ENCODE measurements around the gene SIAH2.

Gene SIAH2

DNA sequence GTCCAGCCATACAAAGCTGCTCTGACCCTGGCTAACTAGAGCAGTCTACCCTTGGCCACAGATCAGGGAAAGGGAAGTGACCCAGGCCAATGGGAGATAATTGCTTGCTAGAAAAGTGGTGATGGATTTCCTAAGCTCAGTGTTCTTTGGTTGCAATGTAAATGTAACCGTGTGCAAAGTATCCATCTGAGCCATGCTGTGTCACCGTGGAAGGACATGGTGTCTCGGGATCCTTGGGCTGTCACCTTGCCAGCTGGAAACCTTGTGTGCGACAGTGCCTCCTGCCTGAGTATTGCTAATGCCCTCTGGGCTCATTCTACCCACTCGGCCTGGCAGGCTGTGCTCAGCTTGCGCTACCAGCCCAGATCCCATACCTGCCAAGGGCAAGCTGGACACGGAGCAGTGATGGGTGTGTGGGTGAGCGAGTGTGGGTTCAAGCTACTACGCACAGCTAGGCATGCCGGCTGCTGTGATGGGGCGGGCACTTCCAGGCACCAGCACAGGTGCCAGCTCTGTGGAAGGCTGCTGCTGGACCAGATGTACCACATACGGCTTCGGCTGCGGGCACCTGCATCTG lies 10.7 kb upstream of the SIAH2 start:
- no peak for DNase-seq

DNA sequence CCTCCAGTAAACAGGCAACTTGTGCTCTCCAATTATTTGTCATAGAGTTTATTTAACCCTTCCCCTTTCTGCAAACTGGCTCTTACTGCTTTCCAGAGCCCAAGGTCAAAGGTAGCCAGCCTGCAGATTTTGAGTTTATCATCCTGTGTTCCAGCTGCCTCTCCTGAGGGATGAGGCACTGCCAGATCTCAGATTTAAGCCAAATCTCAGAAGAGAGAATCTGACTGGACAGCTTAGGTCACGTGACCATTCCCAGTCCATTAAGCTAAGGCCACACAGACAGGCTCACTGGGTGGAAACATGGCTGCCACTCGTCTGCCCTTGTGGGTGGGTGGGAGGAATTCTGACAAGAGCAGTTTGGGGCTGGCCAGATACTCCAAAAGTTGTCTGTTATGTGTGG lies 8.6 kb upstream of the SIAH2 start:
- DNase-seq: no peak

DNA sequence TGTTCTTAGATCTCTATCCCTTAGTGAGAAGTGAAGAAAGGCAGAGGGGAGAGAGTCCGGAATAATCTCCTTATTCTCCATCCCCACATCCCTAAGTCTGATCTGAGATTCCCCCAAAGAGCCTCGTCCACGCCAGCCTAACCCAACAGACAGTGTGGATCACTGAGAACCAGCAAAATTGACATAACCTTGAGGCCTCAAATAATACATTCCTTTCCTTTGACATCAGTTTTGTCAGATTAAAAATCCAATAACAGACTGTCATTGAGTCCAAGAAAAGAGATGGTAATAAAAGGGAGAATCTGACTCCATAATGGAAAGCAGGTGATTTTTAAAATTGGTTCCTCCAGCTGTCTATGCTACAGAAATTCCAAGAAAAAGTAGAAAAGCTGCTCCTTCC lies 7.7 kb upstream of the SIAH2 start:
- DNase-seq: no peak

DNA sequence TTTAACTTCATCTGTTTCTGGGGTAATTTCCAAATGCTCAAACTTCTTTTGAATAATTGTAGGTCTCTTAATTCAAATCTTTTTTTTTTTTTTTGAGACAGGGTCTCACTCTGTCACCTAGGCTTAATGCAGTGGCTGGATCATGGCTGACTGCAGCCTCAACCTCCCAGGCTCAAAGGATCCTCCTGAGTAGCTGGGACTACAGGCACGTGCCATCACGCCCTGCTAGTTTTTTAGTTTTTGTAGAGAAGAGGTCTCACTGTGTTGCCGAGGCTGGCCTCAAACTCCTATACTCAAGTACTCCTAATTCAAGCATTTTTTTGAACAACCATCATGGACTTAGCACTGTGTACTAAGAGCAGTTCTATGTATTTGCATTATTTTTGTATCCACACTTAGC lies 3.8 kb upstream of the SIAH2 start:
- no peak for DNase-seq

DNA sequence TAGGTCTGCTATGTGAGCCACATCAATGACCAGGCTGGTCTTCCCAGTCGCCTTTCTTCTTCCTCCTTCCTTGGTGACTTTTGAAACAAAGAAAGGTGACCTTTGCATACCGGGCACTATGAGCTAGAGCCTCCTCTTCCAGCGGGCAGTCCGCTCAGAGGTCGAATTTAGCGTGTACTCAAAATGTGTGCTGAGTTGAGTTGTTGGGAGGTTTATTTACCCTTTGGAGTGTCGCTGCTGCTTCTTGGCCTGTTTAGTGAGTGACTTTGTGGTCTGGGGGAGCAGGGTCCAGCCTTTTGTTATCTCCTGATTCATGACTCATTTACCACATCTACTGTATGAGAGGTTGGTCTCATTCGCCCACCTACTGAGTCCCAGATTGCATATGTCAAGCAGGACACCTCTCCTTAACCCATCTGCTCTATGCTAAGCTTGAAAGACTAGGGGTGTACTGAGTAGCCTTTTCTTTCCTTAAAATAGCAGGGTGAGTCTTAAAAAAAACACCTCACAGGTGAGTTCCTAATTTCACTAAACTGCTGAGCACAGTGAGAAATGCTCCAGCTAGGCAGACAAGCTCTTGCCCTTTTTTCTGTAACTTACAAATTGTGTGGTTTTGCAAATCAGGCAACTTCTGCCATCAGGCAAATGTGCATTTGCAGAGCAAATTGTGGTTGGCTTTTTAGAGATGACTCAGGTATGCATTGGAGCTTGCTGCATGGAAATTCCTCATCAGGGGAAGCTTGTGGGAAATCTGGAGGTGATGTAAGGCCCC lies 3.2 kb upstream of the SIAH2 start:
- DNase-seq: no peak

DNA sequence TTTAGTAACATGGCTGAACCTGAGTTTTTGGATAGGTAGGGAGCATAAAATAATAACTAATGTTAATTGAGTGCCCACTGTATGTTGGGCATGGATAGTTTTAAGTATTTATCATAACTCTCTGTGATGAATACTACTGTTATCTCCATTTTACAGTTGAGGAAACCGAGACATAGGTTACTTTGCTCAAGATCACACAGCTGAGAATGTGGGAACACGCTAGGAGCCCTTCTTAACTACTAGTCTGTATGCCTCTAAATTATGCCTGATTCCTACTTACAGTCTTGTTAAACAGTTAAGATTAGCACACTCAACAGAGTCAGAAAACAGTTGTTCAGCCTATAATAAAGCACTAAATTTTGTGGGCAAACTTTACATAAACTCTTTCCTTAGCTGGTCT lies 2.0 kb upstream of the SIAH2 start:
- no peak for DNase-seq

DNA sequence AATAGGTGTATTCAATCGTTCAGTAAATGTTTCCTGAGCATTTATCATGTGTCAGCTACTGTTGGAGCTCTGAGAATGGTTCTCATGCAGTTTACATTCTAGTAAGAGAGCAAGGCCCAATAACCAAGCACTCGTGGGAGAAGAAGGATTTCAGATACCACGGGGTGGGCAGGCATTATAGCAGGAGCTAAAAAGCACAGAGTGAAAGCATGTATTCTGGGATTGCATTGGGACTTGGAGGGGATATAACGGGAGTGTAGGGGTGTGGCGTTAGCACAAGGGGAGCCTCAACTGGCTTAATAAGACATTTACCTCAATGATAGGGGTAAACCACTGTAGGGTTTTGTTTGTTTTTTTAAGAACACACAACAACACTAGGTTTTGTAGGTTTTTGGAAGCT lies 1.6 kb upstream of the SIAH2 start:
- DNase-seq: no peak

DNA sequence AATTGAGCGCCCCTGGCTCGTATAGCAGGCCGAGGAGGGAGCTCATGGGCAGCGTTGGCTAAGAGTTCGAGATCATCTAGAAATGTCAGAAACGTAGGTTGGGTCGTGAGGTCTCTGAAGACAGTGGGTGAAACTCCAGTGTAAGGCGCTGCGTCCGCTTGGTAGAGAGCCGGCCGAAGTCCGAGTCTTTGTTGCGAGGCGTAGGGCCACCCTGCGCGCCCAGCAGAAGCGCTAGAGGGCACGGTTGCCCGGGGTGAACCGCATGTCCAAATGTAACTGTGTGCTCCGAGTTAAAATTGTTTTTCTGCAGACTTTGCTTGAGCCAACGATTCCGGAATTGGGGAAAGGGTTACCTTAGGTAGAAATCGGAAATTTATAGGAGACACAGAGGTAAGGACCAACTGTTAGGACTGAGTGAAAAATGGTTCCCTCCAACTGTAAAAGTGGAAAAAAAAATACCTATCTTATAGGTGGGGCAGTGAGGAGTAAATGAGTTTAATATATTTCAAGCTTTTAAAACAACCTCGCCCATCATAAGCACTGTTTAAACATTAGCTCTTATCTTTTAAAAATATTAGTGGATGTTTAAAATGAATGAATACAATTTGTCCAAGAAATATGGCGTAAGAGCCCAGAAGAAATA lies 993 bp upstream of the SIAH2 start:
- DNase-seq: peak; percentile 68

DNA sequence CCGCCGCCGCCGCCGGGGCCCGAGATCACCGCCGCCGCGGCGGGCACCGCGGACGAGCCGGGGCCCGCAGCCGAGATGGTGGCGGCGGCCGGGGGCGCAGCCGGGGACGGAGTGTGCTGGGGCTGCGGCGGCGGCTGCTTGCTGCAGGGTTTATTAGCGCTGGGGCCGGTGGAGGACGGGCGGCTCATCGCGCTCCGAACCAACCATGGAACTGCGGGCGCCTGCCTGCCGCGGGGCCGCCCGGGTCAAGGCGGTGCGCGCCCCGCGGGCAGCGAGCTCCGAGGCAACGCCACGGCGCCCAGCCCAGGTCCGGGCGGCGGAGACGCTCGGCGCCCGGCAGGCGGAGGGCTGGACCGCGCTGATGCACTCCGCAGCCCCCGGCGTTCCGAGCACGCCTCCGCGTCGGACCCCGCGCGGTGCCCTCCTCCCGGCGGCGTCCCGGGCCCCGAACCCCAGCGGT lies 277 bp downstream of the SIAH2 start:
- no peak for DNase-seq

DNA sequence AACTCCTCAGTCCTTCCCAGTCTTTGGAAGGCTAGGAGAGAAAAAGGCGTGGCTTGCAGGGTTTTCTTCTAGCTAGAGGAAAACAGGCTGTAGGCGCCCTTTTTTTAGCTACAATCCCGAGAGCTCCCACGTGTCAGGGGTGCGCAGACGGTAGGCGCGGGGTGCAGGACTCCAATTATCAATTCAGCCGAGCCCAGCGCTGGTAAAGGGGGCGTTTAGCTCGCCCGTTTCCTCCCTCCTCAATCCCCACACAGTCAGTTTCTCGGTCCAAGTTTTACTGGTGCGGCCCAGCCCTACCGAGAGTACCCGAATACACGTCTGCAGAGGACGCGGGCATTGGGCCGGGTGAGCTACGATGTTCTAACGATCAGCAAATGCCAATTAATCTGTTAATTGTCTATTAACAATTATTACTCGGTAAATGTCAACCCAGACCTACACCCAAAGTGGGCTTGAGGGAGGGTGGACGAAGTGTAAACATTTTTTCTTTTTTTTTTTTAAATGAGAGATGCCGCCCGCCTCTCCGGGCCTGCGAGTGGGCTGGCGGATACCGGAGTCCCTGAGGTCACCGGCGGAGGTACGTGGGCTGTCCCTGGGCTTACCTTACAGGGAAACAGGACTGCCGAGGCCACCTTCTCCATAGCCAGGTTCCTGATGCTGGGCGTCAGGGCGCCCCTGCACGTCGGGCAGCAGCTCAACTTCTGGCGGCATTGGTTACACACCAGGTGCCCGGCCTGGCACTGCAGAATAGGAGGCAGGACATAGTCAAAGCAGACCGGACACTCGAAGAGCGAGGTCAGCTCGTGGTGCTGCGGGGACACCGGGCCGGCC lies 923 bp downstream of the SIAH2 start:
- peak; percentile 59 for DNase-seq

DNA sequence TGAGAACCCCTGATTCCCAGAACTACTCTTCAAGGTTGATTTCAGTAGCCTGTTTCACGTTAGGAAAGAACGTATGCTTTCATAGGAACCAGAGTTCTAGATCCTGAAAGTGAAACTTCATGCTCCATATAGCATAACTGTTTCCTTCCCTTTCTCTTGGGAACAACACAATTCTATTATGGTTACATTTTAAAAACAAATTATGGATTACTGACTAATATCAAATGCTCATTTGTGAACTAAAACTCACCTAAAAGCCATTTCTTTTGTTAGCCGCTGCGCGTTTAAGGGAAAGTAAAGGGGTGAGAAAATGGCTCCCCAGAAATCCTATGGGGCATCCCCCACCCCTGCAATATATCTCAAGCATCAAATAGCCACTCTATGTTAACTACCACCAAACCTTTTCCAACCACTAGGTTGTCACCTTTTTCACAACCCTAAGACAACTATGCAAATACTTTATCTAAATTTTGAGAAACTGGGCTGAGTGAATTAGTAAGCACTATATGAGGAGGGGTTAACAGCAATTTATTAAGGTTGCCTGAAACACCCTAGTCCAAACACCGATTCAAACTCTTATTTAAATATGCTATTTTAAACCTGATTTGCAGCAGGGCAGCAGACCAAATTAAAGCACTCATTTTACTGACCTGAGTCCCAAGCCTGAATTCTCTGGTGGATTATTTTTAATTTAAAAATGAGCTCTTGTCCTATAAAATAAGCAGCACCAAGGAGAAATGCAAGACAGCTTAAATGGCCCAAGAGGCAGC lies 2.4 kb downstream of the SIAH2 start:
- peak; percentile 65 for DNase-seq

DNA sequence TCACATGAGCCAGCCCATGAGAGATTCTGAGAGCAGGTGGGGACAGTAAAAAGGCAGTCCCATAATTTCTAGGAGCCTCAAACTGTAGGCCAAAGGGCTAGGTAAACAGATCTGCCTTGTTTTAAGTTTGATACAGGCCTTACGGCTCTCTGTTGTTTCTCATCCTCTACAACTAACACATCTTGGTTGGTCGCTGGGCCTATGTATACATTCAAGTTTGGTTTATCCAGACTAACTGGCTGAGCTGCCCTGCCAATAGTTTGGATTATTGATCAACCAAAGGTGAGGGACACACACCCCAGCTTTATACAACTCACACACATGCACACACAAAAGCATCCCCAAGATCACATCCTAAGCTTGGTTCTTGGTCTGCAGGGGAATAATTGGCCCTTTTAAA lies 3.0 kb downstream of the SIAH2 start:
- no peak for DNase-seq

DNA sequence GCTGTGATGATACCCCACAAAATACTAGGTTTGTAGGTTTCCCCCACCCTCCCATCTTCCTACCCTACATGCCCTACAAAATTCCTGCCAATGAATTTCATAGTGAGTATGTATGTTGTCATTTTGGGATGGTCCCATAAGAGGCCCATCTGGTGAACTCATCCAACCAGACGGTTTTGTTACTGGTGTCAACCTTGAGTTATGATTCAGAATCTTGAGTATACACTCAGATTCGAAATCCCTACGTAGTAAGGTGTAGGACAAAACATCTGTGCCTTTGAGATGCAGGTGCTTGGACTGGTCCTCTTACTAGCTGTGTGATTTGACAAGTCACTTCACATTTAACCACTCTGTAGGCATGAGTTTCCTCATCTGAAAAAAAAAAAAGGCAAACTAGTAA lies 3.6 kb downstream of the SIAH2 start:
- DNase-seq: no peak

DNA sequence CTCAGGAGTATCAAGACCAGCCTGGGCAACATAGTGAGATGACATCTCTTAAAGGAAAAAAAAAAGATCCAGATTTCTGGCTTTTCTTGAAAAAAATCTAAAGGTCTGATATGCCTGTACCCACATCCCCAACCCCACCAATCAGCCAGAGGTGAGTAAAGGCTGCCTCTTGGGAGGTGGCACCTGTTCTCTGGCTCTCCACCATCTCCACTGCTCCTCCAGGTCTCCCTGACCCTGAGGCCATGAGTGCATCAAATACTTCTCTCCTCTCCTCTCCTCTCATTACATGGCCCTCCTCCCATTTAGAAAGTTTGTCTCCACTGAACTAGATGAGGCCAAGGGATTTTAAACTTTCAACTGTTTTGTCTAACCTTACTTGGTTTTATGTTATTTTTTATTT lies 5.2 kb downstream of the SIAH2 start:
- no peak for DNase-seq

DNA sequence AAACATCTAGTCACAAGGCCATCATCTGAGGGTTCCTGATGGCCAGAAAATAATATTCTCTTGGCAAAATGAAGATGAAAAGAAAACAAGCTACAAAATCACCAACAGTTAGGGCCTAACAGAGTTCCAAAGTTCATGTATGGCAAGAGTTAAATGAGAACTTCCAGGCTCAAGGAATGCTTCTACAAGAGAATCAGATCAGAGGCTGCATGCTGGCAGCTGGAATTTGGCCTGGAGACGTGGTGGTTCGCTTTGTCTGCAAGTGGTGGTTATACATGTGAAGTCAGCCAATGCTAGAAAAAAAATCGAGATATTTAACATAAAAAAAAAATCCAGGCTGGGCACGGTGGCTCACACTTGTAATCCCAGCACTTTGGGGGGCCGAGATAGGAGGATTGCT lies 5.6 kb downstream of the SIAH2 start:
- DNase-seq: no peak

DNA sequence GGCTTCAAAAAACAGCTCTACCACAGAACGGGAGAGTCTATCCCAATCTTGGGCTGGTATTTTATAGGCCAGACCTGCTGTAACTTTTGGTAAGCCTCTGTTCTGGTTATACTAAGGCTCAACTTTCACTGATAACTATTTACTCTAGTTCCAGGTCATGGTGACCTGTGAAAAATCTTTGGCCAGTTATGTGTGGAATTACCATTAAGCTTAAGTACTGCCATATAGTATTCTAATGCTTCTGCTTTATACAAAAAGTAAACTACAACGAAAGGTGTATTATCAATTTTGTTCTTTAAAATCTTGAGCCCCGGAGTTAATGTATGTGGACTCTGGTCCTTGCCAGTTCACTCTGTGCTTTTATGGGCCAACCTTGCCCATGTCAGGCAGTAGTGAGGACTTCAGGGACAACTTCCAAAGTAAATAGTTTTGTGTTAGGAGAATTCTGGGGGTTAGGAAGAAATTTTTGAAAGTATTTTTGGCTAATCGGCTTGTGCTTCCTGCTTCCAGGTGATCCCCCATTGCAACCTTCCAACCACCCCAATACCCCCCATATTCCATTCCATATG lies 6.4 kb downstream of the SIAH2 start:
- no peak for DNase-seq

DNA sequence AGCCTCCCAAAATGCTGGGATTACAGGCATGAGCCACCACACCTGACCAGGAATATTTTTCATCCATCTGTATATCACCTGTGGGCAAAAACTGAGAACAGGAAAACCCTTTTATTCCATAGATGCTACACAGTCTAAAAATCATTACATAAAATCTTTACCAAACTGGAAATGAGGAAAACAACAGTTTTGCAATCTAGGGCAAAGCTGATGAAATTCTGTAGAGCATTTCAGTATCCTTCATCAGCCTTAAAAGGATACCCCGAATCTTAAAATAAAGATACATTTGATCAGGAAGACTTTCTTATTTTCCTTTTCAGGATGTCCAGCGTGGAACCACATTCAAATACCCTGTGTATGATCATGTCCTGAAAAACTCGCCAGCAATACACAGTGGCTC lies 7.1 kb downstream of the SIAH2 start:
- DNase-seq: no peak

DNA sequence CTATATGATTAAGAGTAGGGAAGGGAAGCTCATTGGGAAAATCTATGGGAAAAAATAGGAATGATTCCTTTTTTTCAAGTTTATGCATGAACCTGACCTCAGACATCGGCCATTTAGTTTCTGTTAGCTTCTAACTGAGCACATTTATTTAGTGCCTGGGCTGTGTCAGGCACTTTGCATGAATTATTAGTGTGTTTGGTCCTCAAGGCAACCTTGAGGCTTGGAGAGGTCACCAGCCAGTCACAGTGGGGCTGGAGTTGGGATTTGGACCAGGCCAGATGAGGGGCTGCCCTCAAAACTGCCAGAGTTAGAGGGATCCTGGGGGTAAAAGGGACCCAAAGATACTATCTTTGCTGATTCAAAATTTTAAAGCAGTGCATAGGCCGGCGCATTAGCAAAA lies 8.1 kb downstream of the SIAH2 start:
- no peak for DNase-seq

DNA sequence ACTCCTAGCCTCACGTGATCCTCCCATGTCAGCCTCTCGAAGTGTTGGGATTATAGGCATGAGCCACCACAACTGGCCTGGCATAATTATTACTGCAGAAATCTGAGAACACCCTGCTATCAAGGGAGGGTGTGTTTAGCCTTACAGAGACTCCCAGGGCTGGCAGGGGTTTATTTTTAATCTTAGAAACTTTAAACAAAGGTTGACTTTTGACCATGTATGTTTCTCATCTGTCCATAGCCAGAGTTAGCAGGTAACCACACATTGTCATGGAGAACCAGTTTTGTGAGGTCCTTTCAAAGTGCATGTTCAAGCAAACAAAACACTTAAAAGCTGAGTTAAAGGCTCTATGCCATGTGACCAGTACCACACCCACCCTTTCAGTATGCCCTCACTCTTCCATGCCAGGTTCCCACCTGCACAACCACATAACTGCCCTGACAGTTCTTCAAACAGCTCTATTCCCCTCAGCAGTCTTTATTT lies 11.1 kb downstream of the SIAH2 start:
- DNase-seq: no peak

DNA sequence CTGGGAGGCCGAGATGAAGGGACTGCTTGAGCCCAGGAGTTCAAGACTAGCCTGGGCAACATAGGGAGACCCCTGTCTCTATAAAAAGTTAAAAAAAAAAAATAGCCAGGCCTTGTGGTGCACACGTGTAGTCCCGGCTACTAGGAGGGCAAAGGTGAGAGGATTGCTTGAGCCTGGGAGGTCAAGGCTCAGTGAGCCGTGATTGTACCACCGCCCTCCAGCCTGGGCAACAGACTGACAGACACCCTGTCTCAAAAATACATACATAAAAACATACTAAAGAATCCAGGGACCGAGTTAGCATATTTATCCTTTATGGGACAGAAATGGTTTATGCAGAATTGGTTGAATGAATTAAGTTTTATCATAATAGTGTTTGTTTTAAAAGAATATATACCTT lies 13.7 kb downstream of the SIAH2 start:
- DNase-seq: no peak

DNA sequence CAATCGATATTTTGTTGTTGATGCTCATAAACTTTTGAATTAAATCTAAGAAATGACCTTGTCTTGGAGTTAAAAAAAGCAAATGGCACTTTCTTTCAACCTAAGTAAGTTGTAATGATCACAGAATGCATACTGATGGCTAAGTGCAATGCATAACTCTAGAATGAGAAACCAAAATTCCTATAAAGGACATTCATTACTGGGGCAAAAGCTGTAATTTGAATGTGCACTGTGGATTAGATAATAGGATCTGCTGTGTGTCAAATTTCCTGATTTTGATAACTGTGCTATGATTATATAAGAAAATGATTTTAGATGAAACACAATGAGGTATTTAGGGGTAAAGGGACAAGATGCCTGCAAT lies 14.3 kb downstream of the SIAH2 start:
- no peak for DNase-seq

Measured in stimulated activated CD8-positive, alpha-beta memory T cell treated with anti-CD3 and anti-CD28 coated beads, Interleukin-4, amount 100 ng/mL, for 48 hours (primary cell).